ENCODE results near the gene CA14. TPM values are rescaled to one million over a fixed set of nuclear protein-coding genes. Genes with fewer than 3 reads are reported as not detected.
"Not testable (repeated sequence)": the region's sequence is repeated elsewhere in the genome, so short reads cannot be mapped to it uniquely, and the experiment has no call there.

The CA14 gene
- total RNA-seq, 1 experiment from 2014 or later = 4.7 TPM

DNA sequence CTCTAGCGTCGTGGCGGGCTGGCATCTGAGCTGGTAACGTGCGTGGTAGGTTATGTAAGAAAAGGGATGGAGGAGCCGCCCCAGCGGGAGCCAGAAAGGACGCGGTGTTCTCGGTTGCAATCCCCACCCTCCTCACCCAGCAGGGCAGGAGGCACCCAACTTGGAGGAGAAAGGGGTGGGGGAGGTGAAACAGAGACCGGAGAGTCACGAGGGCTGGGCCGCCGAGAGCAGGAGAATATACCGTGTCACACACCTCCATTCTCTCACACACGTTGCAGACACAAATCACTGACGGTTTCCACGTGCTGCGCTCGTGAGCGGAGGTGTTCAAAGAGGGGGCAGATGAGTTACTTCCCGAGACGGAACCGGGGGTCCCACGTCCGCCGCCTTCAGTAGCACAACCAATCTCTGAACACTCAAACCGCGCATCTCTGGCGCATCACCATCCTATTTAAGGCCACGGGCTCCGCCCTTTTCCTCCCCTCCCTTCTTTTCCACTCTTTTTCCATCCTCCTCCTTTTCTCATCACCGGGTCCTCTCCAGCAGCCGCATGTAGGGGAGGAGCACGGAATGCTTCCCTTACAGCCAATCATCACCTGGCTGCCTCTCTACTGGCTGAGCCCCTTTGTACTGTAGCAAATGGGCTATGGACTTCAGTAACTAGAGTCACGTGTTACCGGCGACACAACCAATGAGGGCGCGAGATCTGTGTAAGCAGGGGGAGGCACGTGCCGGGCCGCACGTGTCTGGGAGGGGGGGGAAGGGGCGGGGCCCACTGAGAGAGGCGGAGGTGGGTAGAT lies 24.4 kb downstream of the CA14 start, which contains the start of gene CIART:
Gene CIART, plus strand, starts transcription at position 797 of the 800 bp plus-strand sequence. CDS start 714 bp downstream, outside the sequence.
- H3K4me3 ChIP-seq = no peak within 1 kb of the TSS
- no peaks in the 10 kb centered on the region for H3K9me3 ChIP-seq (replicated peaks)
- H3K36me3 ChIP-seq = no peaks in the 10 kb centered on the region
- no peaks in the 10 kb centered on the region for H3K4me1 ChIP-seq
- no peaks in the 10 kb centered on the region; the same call in 1 of the 2 replicates for H3K27me3 ChIP-seq
- DNase-seq = no peak
- no peak within 1 kb of the TSS for H3K27ac ChIP-seq

DNA sequence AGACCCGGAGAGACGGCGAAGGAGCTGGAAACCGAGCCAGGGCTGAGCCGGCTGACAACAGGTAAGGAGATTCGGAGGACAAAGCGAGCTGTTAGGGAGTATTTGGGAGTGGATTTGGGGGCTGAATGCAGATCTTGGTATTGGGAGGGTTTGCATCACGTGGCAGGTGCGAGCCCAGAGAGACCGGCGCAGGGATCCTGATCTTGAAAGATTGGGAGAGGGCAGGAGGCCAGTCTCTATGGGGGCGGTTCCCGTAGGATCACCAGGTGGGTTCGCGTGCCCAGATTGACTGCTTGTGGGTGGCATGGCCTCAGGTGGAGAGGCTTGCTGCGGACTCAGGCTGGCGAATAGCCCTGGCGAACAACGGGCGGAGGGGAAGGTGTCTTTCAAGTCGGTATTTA lies 25.0 kb downstream of the CA14 start:
- H3K27me3 ChIP-seq = no peaks in the 10 kb centered on the region; the same call in 1 of the 2 replicates
- DNase-seq = no peak
- H3K4me1 ChIP-seq = no peaks in the 10 kb centered on the region
- no peak overlapping the region for H3K4me3 ChIP-seq
- H3K9me3 ChIP-seq (replicated peaks) = no peaks in the 10 kb centered on the region
- H3K36me3 ChIP-seq = no peaks in the 10 kb centered on the region
- H3K27ac ChIP-seq = no peak overlapping the region

DNA sequence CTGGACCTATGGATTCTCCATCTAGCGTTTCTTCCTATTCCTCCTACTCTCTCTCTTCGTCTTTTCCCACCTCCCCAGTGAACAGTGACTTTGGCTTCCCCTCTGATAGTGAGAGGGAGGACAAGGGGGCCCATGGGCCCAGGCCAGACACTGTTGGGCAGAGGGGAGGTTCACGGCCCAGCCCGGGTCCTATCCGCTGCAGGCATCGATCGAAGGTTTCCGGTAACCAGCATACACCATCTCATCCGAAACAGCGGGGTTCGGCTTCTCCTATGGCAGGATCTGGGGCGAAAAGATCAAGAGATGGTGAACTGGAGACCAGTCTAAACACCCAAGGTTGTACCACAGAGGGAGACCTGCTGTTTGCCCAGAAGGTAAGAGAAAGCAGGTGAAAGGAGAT lies 25.7 kb downstream of the CA14 start:
- Histone ChIP-seq H3K4me3 (no peak overlapping the region), H3K4me1 (no peaks in the 10 kb centered on the region), H3K27ac (no peak overlapping the region), H3K27me3 (peaks cover under 1% of the 10 kb centered on the region; the same call in 1 of the 2 replicates), H3K9me3 (replicated peaks) (no peaks in the 10 kb centered on the region), H3K36me3 (no peaks in the 10 kb centered on the region)
- no peak for DNase-seq

DNA sequence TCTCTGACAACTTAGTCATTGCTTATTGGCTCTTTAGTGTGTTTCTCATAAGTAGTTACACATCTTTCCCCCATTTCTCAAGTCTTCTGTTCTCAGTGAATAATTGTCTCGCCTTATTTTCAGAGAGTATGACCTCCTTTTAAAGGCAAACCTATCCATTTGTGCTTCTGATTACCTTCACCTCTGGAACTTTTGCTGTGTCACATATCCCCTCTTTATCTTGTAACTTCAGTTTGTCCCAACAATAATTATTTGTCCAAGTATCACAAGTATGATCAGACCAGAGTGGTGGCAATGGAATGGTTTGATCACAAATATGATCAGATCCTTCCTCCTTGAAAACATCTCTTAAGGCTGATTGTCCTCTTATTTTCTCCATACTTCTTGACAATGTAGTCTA lies 30.8 kb downstream of the CA14 start:
- no peaks in the 10 kb centered on the region for H3K4me1 ChIP-seq

DNA sequence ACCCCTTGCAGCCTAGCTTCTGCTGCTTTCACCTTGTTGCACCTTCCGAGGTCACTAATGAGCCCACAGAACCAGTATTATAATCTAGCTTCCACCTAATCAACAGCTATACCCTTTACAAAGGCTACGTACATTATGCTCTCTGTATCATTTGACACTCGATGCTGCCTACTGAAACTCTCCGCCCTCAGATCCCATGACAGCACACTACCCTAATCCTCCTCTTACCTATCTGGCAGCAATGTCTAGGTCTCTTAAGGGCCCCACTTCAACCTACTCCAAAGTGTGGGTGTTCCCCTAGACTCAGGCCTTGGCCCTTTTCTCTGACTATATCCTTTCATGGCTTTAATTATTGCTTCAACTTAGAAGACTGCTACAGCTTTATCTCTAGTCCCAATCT lies 31.2 kb downstream of the CA14 start:
- no peak overlapping the region for H3K4me3 ChIP-seq
- H3K4me1 ChIP-seq = no peaks in the 10 kb centered on the region
- H3K9me3 ChIP-seq (replicated peaks) = no peaks in the 10 kb centered on the region
- no peak overlapping the region for H3K27ac ChIP-seq
- H3K36me3 ChIP-seq = no peaks in the 10 kb centered on the region
- DNase-seq = no peak
- peaks cover 5% of the 10 kb centered on the region; the same call in 1 of the 2 replicates for H3K27me3 ChIP-seq

More for the DNA sequence above, 30.8 kb downstream of the CA14 start:
- Histone ChIP-seq H3K36me3 (no peaks in the 10 kb centered on the region), H3K27me3 (peaks cover 5% of the 10 kb centered on the region; the same call in 1 of the 2 replicates), H3K9me3 (replicated peaks) (no peaks in the 10 kb centered on the region), H3K27ac (no peak overlapping the region), H3K4me3 (no peak overlapping the region)
- DNase-seq = no peak

DNA sequence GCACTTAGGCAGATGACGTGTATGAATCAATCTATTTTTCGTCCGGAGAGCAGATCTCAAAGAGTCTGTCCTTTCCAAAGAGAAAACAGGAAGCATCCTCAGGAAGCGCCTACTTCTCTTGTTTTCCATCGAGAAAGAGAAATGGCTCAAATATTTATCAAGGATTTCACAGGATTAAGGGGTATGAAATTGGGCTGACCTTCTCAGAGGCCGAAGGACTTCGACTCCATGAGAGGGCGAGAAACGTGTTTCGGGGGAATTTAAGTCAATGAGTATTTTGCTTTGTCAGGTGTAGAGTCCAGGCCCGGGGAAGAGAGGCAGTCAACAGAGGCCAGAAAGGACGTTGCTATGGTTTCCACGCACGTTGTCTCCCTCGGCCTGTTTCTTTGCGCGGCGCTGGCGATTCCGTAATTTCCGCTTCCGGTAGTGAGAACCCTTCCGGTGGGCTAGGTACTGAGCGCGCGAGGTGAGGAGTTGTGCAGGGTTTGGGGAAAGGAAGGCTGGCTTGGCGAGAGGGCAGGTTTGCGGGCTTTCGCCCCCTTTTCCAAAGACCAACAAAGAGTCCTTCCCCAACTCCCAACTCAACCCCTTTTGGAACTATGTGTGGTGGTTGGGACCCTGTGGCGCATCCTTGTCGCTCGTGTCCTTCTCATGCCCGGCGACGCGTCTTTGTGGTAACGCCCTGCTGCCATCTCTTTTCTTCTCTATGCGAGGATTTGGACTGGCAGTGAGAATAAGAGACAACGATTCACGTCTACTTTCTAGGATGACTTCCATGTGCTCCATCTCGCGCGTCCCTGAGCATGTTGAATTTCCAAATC lies 36.1 kb downstream of the CA14 start, which contains the start of gene MRPS21:
Gene MRPS21, plus strand, starts transcription at position 429 of the 821 bp plus-strand sequence. CDS start 506 bp downstream, outside the sequence.
- Histone ChIP-seq H3K27me3 (peaks cover under 1% of the 10 kb centered on the region; the same call in 1 of the 2 replicates), H3K27ac (peak within 1 kb of the TSS; percentile 37), H3K4me1 (no peaks in the 10 kb centered on the region), H3K4me3 (peak within 1 kb of the TSS; percentile 71), H3K36me3 (peaks cover 12% of the 10 kb centered on the region), H3K9me3 (replicated peaks) (no peaks in the 10 kb centered on the region)
- DNase-seq = peak; percentile 86 to 90

DNA sequence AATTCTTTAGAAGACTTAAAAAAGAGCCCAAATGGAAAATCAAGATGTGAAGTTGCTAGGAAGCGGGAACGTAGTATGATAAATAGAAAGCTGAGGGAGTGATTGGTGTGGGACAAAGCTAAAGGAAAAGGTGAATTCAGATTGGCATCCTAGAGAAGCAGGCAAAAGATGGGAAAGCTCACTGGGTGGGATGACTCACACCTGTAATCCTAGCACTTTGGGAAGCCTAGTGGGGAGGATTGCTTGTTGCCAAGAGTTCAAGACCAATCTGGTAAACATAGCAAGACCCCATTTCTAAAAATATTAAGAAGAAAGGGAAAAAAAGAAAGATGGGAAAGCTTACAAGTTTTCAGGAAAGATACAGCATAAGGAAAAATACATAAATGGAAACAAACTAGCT lies 37.9 kb downstream of the CA14 start:
- no peaks in the 10 kb centered on the region for H3K4me1 ChIP-seq
- no peaks in the 10 kb centered on the region for H3K9me3 ChIP-seq (replicated peaks)
- no peak overlapping the region for H3K27ac ChIP-seq
- peaks cover 14% of the 10 kb centered on the region for H3K36me3 ChIP-seq
- DNase-seq = no peak
- H3K4me3 ChIP-seq = no peak overlapping the region
- H3K27me3 ChIP-seq = no peaks in the 10 kb centered on the region

DNA sequence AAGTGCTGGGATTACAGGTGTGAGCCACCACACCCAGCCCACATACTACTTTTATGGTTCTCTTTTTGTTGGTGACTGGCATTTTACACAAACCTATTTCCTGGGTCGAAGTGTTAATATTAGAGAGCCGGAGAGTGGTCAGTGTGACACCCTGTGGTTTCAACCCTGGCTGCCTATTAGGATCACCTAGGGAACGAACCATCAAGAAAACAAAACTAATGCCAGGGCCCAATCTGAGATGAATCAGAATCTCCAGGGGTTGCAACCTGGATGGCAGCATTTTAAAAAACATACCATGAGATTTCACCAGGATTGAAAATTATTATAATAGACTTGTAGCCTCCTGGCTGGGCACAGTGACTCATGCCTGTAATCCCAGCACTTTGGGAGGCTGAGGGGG lies 42.1 kb downstream of the CA14 start:
- Histone ChIP-seq H3K4me1 (no peaks in the 10 kb centered on the region), H3K27ac (no peak overlapping the region), H3K4me3 (no peak overlapping the region), H3K27me3 (no peaks in the 10 kb centered on the region), H3K36me3 (peaks cover 30% of the 10 kb centered on the region), H3K9me3 (replicated peaks) (no peaks in the 10 kb centered on the region)
- no peak for DNase-seq

DNA sequence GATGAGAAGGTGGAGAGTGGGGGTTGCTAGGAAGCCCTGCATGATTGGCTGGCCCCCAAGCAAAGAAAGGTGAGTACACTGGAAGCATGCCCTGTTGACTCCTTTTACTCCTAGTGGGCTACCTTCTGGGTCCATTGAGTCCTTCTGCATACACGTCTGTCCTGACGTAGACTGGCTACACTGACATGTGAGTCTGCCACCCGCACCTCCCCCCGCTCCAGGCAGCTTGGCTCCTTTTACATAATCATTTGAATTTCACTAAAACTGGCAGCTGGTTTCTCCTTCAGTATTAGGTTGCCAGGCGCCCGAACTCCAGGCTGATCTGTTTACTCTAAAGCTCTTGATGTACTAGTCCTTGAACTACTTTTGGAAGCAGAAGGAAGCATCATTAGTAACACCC lies 44.8 kb downstream of the CA14 start:
- H3K27ac ChIP-seq = no peak overlapping the region
- H3K4me3 ChIP-seq = no peak overlapping the region
- H3K27me3 ChIP-seq = no peaks in the 10 kb centered on the region
- H3K9me3 ChIP-seq (replicated peaks) = no peaks in the 10 kb centered on the region
- peaks cover 20% of the 10 kb centered on the region for H3K36me3 ChIP-seq
- no peaks in the 10 kb centered on the region for H3K4me1 ChIP-seq
- no peak for DNase-seq

DNA sequence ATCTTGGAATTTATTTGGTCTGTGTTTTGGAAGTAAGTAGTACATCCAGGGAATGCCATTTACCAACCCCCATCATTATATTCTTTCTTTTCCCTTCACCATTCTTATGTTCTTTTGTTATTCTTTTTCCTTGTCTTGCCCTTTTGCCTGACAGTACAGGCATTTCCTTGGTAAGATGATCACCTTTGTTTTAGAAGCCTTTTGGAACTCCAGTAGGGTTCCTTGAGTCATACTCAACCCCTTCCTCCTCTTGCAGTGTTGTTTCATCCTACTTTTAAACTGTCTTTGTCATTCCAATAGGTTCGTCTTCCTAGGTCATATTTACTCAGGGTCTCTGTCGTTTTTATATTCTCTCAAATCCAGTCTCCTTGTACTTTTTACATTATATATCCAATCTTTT lies 45.3 kb downstream of the CA14 start:
- no peak for DNase-seq
- Histone ChIP-seq H3K27ac (no peak overlapping the region), H3K4me1 (no peaks in the 10 kb centered on the region), H3K36me3 (peaks cover 23% of the 10 kb centered on the region), H3K27me3 (no peaks in the 10 kb centered on the region), H3K4me3 (no peak overlapping the region), H3K9me3 (replicated peaks) (no peaks in the 10 kb centered on the region)

DNA sequence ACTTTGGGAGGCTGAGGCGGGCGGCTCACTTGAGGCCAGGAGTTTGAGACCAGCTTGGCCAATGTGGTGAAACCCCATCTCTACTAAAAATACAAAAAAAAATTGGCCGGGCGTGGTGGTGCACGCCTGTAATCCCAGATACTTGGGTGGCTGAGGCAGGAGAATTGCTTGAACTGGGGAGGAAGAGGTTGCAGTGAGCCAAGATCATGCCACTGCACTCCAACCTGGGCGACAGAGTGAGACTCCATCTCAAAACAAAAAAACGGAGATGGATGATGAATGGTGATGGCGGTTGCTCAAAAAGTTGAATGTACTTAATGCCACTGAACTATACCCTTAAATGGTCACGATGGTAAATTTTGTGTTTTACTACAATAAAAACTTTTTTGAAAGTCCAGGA lies 51.0 kb downstream of the CA14 start:
- H3K36me3 ChIP-seq = peaks cover 12% of the 10 kb centered on the region
- H3K27ac ChIP-seq; H3K9me3 ChIP-seq (replicated peaks); DNase-seq; H3K27me3 ChIP-seq; H3K4me3 ChIP-seq: not testable (repeated sequence)
- H3K4me1 ChIP-seq = peaks cover 11% of the 10 kb centered on the region

DNA sequence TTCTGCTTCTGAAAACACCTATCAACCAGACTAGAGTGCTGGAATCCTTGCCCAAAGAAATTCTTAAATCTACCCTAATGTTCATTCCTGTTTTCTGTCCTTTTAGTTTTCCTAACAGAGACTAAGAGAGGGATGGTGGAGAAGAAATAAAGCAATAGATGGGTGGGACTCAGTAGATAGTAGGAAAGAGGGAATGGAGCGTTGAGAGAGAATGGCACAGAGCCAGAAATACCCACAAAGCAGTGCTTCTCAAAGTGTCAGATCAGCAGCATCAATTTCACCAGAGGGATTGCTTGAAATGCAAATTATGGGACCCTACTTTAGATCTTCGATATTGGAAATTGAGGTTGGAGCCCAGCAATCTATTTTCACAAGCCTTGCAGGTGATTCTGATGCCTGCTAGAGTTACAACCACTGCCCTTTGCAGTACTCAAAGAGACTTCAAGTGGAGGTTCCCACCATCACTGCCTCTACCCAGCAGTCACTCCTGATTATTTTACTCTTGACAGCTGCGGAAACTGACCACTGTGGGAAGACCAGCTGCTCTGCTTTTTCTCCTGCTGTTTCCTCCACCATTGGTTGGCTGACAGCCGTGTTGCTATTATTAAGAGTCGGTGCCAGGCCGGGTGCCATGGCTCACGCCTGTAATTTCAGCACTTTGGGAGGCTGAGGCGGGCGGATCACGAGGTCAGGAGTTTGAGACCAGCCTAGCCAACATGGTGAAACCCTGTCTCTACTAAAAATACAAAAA lies 52.4 kb downstream of the CA14 start:
- peaks cover 17% of the 10 kb centered on the region for H3K4me1 ChIP-seq
- no peaks in the 10 kb centered on the region for H3K9me3 ChIP-seq (replicated peaks)
- peak overlapping the region; percentile 70 for H3K27ac ChIP-seq
- no peak overlapping the region for H3K4me3 ChIP-seq
- no peaks in the 10 kb centered on the region for H3K27me3 ChIP-seq
- H3K36me3 ChIP-seq = peaks cover 8% of the 10 kb centered on the region
- peak; percentile 75 to 84 for DNase-seq

DNA sequence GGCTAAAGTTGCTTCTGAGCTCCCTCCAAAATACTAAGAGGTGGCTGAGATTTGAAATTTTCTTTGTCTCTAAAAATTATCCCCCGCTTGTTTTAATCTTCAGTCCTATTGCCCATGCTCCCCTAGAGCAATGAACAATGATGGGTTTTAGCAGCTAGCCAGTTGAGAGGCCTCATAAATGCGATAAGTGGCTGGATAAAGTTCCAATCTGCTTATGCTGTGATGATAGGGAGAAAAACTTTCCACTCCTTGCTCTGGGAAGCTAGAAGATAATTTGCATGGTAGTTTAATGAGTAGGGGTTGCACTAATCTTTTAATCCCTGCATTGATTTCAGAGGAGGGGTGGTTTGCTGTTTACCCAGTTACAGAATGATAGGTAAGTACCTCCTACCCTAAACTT lies 54.2 kb downstream of the CA14 start:
- Histone ChIP-seq H3K36me3 (peaks cover 8% of the 10 kb centered on the region), H3K27me3 (no peaks in the 10 kb centered on the region), H3K27ac (no peak overlapping the region), H3K4me1 (peaks cover 17% of the 10 kb centered on the region), H3K9me3 (replicated peaks) (no peaks in the 10 kb centered on the region), H3K4me3 (no peak overlapping the region)
- DNase-seq = no peak

Measured in SJCRH30 (cell line).